Placental epithelial cell (primary cell): ENCODE results near the gene DUS3L. TPM values are rescaled to one million over a fixed set of nuclear protein-coding genes. Genes with fewer than 3 reads are reported as not detected.

Experiments
- total RNA-seq: library from RNA; depleted of rRNA; stranded (reverse); fragments of >200 nt; gene quantifications from 2 replicates; pipeline ENCODE4 v1.2.3, GENCODE V29; 2012

DUS3L gene
- total RNA-seq, result 17.7 and 31.7 TPM in 2 replicates

GRCh38 chr19:5790559-5791520 lies at the start of gene DUS3L:
TSS of gene DUS3L (minus strand) at chr19:5791163. CDS start at chr19:5791141, 22 bp downstream.

GRCh38 chr19:5839065-5840017 lies 48.4 kb upstream of the DUS3L start, which contains the start of gene FUT6:
TSS of gene FUT6 (minus strand) at chr19:5839702. CDS start at chr19:5832567, 7,135 bp downstream.

GRCh38 chr19:5804516-5805461 lies 13.8 kb upstream of the DUS3L start, which contains the start of gene NRTN:
TSS of gene NRTN (plus strand) at chr19:5805067. CDS start at chr19:5824166, 19,099 bp downstream.

GRCh38 chr19:5784581-5785147 lies 6.3 kb downstream of the DUS3L start, which contains the start of gene PRR22:
TSS of gene PRR22 (minus strand) at chr19:5784746. CDS start at chr19:5784660, 86 bp downstream.

Other genes with a start within 250 kb of the DUS3L start
- gene TINCR, start 223.2 kb downstream of the DUS3L start, total RNA-seq, result 6.2 and 14.1 TPM in 2 replicates
- 20.3 and 36.9 TPM in 2 replicates for gene SAFB2, start 168.4 kb downstream of the DUS3L start, total RNA-seq
- 31.7 and 61.6 TPM in 2 replicates for gene SAFB, start 168.1 kb downstream of the DUS3L start, total RNA-seq
- gene MICOS13, start 110.6 kb downstream of the DUS3L start, total RNA-seq, result 33.0 and 38.8 TPM in 2 replicates
- 13.0 and 20.8 TPM in 2 replicates for gene HSD11B1L, start 110.1 kb downstream of the DUS3L start, total RNA-seq
- gene RPL36, start 100.9 kb downstream of the DUS3L start, total RNA-seq, result 225 and 320 TPM in 2 replicates
- gene LONP1, start 71.0 kb downstream of the DUS3L start, total RNA-seq, result 46.7 and 73.9 TPM in 2 replicates
- under 0.01 TPM in 1 of 2 replicates, not detected in the other for gene CATSPERD, start 70.5 kb downstream of the DUS3L start, total RNA-seq
- 0.79 TPM in 1 of 2 replicates, not detected in the other for gene PRR22, start 6.4 kb downstream of the DUS3L start, total RNA-seq
- gene NRTN, start 13.9 kb upstream of the DUS3L start, total RNA-seq, result 0.65 and 1.2 TPM in 2 replicates
- gene FUT6, start 48.5 kb upstream of the DUS3L start, total RNA-seq, result under 0.01 TPM in 1 of 2 replicates, not detected in the other
- gene FUT3, start 60.3 kb upstream of the DUS3L start, total RNA-seq, result not detected in 2 replicates
- not detected in 2 replicates for gene FUT5, start 79.4 kb upstream of the DUS3L start, total RNA-seq
- 266 and 387 TPM in 2 replicates for gene NDUFA11, start 112.6 kb upstream of the DUS3L start, total RNA-seq
- 14.9 and 15.5 TPM in 2 replicates for gene VMAC, start 113.7 kb upstream of the DUS3L start, total RNA-seq
- 155 and 543 TPM in 2 replicates for gene CAPS, start 123.1 kb upstream of the DUS3L start, total RNA-seq
- gene RANBP3, start 187.0 kb upstream of the DUS3L start, total RNA-seq, result 56.9 and 69.3 TPM in 2 replicates